NCI-H2196 treated with DMSO at 0.1 percent for 48 hours (cell line): Measurements from ENCODE around the gene PRDM11.
"Not testable (repeated sequence)": the region's sequence is repeated elsewhere in the genome, so short reads cannot be mapped to it uniquely, and the experiment has no call there.

Experiments
- DNase-seq: peaks from one replicate; lab custom pipeline; 2025; ENCODE audit not compliant: unreplicated experiment; lab: John Stamatoyannopoulos, UW

PRDM11 gene

DNA sequence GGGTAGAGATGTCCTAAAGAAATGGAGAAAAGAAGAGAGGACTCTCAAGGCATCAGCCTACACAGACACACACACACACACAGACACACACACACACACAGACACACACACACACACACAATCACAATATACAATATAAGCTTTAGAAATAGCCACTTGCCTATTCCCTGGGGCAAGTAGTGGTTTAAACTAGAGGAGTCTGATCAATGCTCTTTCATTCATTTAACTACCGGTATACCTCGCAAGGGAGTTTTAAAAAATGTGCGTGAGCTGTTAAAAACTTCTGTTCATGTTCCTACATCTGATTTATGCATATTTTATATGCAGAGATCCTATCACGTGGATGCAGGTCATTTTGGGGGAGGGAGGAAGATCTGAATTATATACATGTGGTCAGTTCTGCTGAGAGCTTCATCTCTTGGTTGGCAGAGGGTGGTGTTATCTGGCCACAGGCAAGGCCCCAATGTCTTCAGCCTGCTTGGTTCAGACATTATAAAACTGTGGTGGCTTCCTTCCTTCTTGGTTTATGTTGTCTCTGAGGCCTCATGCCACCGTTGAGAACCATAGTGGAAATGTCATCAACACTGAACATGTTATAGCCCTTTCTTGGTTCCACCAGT lies 83.1 kb downstream of the PRDM11 start:
- no peak for DNase-seq

DNA sequence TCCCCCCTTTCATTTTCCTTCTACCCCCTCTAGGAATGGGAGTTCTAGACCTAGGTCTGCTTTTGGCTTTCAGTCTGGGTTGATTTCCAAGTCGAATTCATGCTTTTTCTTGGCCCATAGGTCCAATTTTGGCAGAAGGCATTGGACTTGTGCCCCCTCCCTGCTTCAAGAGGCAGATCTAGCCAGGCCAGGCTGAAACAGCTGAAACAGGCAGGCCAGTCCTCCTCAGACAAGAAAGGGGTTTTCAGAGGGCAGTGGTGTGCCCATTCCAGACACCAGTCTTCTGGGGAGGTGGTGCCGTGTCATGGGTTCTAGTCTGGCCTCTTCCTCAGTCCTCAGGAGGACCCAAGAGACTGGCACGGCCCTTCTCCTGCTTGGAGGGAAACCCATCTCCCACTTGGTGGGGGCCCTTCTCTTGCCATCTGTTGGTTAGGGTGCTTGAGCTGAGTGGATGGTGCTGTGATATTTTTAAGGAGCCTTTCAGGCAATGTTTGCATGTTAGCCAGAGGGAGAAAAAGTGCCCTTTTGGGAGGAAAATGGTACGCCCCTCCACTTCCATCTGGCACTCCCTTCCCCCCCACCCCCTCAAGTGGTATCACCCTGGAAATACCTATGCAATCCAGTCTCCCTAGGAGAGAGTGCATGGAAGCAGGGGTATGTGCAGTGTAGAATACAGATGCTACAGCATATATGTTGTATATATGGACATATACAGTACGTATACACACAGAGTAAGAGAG lies 86.1 kb downstream of the PRDM11 start:
- no peak for DNase-seq

- peak; percentile 21 for DNase-seq
Measured at GRCh38 chr11:45233121-45233803, 86.8 kb downstream of the PRDM11 start.

DNA sequence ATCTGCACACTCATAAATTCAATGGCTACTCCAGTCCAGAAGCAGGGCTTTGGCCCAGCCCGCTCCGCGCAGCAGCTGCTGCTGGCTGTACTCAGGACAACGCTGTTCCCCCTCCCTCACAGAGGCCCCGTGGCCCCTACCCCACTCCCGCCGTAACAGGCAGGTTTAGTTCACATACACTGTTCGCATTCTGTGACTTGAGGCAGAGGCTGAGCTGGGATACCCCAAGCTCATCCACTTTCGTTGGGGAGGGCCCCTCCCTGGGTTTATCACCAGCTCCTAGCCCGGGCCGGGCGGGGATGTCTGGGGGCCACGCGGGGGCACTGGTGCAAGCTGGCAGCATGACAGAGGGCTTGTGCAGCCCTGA lies 87.3 kb downstream of the PRDM11 start:
- DNase-seq, result no peak

- no peak for DNase-seq
Measured at GRCh38 chr11:45234306-45235006, 88.0 kb downstream of the PRDM11 start.

DNA sequence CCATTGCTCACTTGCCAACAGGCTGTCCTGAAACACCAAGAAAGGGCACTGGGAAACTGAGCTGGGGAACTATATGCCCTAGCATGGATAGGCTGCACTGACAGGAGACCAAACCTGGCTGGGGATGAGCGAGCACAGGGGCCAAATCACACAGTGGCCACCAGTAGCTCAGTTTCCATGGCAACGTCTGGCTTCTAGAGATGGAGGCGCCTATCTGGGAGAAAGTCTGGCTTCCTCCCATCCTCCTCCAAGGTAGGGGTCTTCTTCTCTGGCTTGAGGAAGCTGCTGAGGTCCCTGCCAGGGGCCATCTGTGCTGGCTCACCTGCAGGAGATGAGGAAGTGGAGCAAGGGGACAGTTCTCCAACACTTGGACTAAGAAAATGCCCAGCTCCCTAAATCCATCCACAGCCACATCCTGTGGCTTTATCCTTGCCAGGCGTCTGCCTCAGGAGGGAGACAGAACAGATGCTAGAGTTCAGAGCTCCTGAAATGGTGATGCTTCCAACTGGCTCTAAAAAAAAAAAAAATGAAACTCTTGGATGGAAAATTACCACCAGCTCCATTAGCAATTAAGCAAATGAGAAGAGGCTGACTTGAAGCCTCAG lies 91.4 kb downstream of the PRDM11 start:
- DNase-seq, result no peak

- DNase-seq, result no peak
Measured at GRCh38 chr11:45238724-45239123, 92.3 kb downstream of the PRDM11 start.

GRCh38 chr11:45239733-45240132 lies 93.3 kb downstream of the PRDM11 start:
- DNase-seq, result no peak

- DNase-seq, result no peak
Measured at GRCh38 chr11:45243967-45244366, 97.5 kb downstream of the PRDM11 start.

GRCh38 chr11:45245218-45246045 lies 99.0 kb downstream of the PRDM11 start:
- no peak for DNase-seq

DNA sequence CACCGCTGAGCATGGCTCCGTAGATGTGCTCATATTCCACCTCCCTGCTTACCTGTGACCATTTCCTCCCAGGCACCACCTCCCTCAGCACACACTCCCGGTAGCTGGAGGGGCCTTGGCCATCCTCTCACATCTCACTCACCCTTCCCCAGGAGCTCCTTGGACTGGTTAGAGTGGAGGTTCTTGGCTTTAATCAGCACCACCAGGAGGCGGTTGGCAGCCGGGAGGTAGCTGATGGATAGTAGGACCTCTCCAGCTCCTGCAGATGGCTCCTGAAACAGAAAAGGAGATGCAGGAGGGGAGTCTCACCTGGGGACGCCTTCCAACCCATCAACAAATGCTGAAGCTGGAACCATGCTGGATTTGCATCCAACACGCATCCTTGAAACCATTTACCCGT lies 99.8 kb downstream of the PRDM11 start:
- DNase-seq, result no peak

- no peak for DNase-seq
Measured at GRCh38 chr11:45247433-45247832, 101.0 kb downstream of the PRDM11 start.

- DNase-seq, result no peak
Measured at GRCh38 chr11:45248501-45249011, 102.1 kb downstream of the PRDM11 start.

DNA sequence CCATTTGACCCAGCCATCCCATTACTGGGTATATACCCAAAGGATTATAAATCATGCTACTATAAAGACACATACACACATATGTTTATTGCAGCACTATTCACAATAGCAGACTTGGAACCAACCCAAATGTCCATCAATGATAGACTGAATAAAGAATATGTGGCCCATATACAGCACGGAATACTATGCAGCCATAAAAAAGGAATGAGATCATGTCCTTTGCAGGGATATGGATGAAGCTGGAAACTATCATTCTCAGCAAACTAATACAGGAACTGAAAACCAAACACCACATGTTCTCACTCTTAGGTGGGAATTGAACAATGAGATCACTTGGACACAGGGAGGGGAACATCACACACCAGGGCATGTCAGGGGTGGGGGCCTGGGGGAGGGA lies 102.9 kb downstream of the PRDM11 start:
- not testable (repeated sequence) for DNase-seq

DNA sequence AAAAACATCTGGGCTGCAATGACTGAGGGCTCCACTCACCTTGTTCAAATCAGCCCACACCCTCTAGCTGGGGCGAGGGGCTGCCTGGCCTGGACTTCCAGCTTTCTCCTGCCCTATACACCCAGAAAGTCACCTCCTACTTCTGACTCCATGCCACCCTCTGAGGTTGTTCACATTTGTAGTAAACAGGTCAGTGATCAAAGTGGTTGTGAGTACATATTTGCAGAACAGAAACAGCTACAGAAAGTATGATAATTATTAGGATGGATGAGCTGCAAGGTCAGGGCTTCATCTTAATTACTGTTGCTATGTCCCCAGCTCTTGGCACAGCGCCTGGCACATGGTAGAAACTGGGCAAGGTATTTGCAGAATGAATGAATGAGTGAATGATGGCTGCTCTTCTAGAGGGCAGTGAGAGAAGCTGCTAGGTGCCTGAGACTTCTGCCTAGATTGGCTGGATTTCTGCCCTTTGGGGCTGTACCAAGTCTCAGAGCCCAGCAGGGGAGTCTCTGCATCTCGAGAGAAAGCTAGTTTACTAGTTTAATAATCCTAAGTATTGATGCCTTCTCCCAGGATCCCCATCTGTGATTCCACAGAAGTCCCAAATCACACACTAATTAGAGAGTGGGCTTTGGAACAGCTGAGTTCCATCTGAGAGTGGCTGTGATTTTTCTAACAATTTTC lies 103.7 kb downstream of the PRDM11 start:
- DNase-seq, result no peak

DNA sequence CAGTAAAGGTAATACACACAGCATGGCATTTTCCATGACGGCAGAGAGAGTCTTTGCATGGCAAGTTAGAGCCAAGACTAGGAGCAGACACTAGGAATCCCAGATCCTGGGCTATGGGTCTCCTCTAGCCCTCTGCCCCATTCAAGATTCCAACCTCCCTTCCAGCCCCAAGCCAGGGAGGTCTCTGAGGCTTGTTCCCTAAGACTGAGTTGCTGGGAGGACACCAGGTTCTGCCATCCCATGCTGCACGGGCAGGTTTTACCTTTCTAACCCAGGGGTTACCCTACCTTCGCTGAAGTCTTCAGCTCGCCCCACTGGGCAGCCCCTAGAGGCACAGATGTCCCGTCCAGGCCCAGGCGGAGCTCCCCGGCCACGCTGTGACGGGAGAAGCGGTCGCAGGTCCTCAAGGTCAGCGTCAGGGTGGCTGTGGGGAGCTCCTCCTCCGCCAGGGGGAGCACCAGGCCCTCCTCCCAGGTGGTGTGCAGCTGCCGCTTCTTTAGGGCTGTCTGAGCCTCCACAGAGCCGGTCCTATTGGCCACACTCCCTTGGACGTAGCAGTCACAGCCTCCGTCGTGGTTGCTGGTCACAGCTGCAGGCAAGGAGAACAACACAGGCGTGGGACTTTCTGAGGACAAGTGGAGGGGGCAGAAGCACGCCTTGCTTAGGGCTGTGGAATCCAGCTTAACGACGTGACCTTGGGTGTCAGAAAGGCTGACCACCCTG lies 105.9 kb downstream of the PRDM11 start:
- DNase-seq, result no peak

GRCh38 chr11:45252877-45253276 lies 106.4 kb downstream of the PRDM11 start:
- no peak for DNase-seq

DNA sequence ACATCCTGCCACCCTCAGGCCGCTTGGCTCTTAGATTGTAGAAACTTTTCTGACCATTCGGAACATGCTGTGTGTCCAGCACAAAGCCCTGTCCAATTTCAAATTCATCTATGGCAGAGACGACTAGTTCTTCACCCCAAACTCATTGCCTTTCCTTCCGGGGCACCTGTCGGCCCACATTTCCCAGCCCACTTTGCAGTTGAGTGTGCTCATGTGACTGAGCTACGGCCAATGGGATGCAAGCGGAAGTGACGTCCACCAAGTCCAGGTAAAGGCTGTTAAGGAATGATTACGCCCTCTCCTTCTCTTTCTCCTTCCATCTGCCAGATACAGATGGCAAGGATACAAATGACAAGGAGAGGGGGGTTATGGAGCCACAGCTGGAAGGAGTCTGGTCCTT lies 107.2 kb downstream of the PRDM11 start:
- no peak for DNase-seq

DNA sequence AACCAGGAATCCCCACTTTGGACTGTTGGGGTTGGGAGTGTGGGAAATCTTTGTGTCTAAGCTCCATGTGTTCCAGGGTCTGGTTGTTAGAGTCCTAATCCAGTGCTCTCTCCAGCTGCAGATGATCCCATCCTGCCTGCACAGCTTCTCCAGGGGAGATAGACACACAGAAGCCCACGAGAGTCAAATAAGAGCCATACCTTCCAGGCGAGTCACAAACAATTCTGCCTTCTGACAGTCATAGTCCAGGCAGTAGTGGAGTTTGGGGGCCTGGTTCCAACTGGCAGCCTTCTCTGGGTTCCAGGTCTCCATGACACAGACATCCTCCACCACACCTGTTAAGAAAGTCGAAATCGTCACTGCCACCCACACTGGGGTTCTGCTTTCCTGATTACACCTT lies 107.6 kb downstream of the PRDM11 start:
- DNase-seq, result no peak
